ENCODE data around the gene RNF223.

Gene RNF223

GRCh38 chr1:1047407-1047806 lies 26.7 kb downstream of the RNF223 start:
- DNase-seq (ENCODE audit: extremely low read depth in 1 of 2, low read depth in 1 of 2), result no peak

GRCh38 chr1:1046767-1047166 lies 27.3 kb downstream of the RNF223 start:
- DNase-seq (ENCODE audit: extremely low read depth in 1 of 2, low read depth in 1 of 2), result no peak

- DNase-seq (ENCODE audit: extremely low read depth in 1 of 2, low read depth in 1 of 2), result no peak
These were observed 27.9 kb downstream of the RNF223 start for GRCh38 chr1:1046243-1046642.

GRCh38 chr1:1045129-1045528 lies 29.0 kb downstream of the RNF223 start:
- no peak for DNase-seq (ENCODE audit: extremely low read depth in 1 of 2, low read depth in 1 of 2)

- DNase-seq (ENCODE audit: extremely low read depth in 1 of 2, low read depth in 1 of 2), result no peak
These were observed 29.5 kb downstream of the RNF223 start for GRCh38 chr1:1044455-1045078.

GRCh38 chr1:1043921-1044320 lies 30.2 kb downstream of the RNF223 start:
- no peak for DNase-seq (ENCODE audit: extremely low read depth in 1 of 2, low read depth in 1 of 2)

GRCh38 chr1:1043411-1043810 lies 30.7 kb downstream of the RNF223 start:
- no peak for DNase-seq (ENCODE audit: extremely low read depth in 1 of 2, low read depth in 1 of 2)

- no peak for DNase-seq (ENCODE audit: extremely low read depth in 1 of 2, low read depth in 1 of 2)
These were observed 31.3 kb downstream of the RNF223 start for GRCh38 chr1:1042835-1043234.

- DNase-seq (ENCODE audit: extremely low read depth in 1 of 2, low read depth in 1 of 2), result no peak
These were observed 32.2 kb downstream of the RNF223 start for GRCh38 chr1:1041873-1042272.

- DNase-seq (ENCODE audit: extremely low read depth in 1 of 2, low read depth in 1 of 2), result no peak
These were observed 33.0 kb downstream of the RNF223 start for GRCh38 chr1:1041092-1041523.

GRCh38 chr1:1040004-1040991 lies 33.8 kb downstream of the RNF223 start:
- peak; percentile 56 to 62 for DNase-seq (ENCODE audit: extremely low read depth in 1 of 2, low read depth in 1 of 2)

GRCh38 chr1:1039145-1039910 lies 34.8 kb downstream of the RNF223 start:
- DNase-seq (ENCODE audit: extremely low read depth in 1 of 2, low read depth in 1 of 2), result no peak

- no peak for DNase-seq (ENCODE audit: extremely low read depth in 1 of 2, low read depth in 1 of 2)
These were observed 35.4 kb downstream of the RNF223 start for GRCh38 chr1:1038694-1039093.

GRCh38 chr1:1037366-1038327 lies 36.5 kb downstream of the RNF223 start:
- DNase-seq (ENCODE audit: extremely low read depth in 1 of 2, low read depth in 1 of 2), result no peak

- DNase-seq (ENCODE audit: extremely low read depth in 1 of 2, low read depth in 1 of 2), result no peak
These were observed 38.7 kb downstream of the RNF223 start for GRCh38 chr1:1035291-1035943.

- no peak for DNase-seq (ENCODE audit: extremely low read depth in 1 of 2, low read depth in 1 of 2)
These were observed 39.7 kb downstream of the RNF223 start for GRCh38 chr1:1034439-1034781.

GRCh38 chr1:1033731-1034438 lies 40.2 kb downstream of the RNF223 start:
- DNase-seq (ENCODE audit: extremely low read depth in 1 of 2, low read depth in 1 of 2), result no peak

- DNase-seq (ENCODE audit: extremely low read depth in 1 of 2, low read depth in 1 of 2), result peak; percentile 87 to 89
These were observed 41.0 kb downstream of the RNF223 start for GRCh38 chr1:1033009-1033587.

- no peak for DNase-seq (ENCODE audit: extremely low read depth in 1 of 2, low read depth in 1 of 2)
These were observed 41.7 kb downstream of the RNF223 start for GRCh38 chr1:1032424-1032823.

Data from stimulated activated CD8-positive, alpha-beta memory T cell treated with anti-CD3 and anti-CD28 coated beads, Interleukin-7, amount 100 ng/mL, for 48 hours (primary cell).